ENCODE results near the gene FAM120AOS. TPM values are rescaled to one million over a fixed set of nuclear protein-coding genes. Genes with fewer than 3 reads are reported as not detected.

Gene FAM120AOS
- total and polyA plus RNA-seq, 2 of the 8 experiments (the other 6 are each of a cell fraction or from before 2014, with no cell fraction given) = 29.6 to 37.6 TPM

GRCh38 chr9:93461821-93462220 lies 8.4 kb upstream of the FAM120AOS start:
- 84% methylated on average over 2 of the region's 2 CpGs; no CpG with 5 or more reads in 1 of the 2 experiments for WGBS, 2 experiments (ENCODE audit: extremely low coverage in 1 of 2, insufficient coverage in 1 of 2, insufficient read length in 1 of 2, insufficient replicate concordance in 2 of 2, low coverage in 1 of 2, low lambda C conversion rate in 2 of 2, missing lambda C conversion rate in 1 of 2)

More at GRCh38 chr9:93461821-93462220, 8.4 kb upstream of the FAM120AOS start:
- Histone ChIP-seq H2AK5ac (ENCODE audit: low read depth, low read length) (no peak overlapping the region), H2BK120ac (replicated peaks; ENCODE audit: low read depth, low read length) (no peak overlapping the region), H2BK5ac (ENCODE audit: low read depth, low read length) (no peak overlapping the region), H3K79me2 (ENCODE audit: control insufficient read depth in 1 of 2, insufficient read depth in 2 of 2, low read length in 2 of 2) (peaks cover 21 to 100% of the 10 kb centered on the region in 2 experiments), H3K56ac (replicated peaks; ENCODE audit: insufficient read length, low read depth, low read length) (no peak overlapping the region), H3K79me1 (ENCODE audit: low read depth, low read length) (peaks cover 8% of the 10 kb centered on the region), H3K23ac (ENCODE audit: insufficient read length) (no peak overlapping the region), H3K4ac (replicated peaks; ENCODE audit: insufficient read length, low read depth, low read length) (no peak overlapping the region), H3K4me1 (replicated peaks in 1 of 4; ENCODE audit: control insufficient read depth in 3 of 4, insufficient read depth in 4 of 4, low read length in 3 of 4) (peaks cover 5 to 18% (median 13%) of the 10 kb centered on the region in 4 experiments; a peak in 6 of 7 replicates), H3K9me3 (ENCODE audit: insufficient read depth in 2 of 2, low read depth in 1 of 2, low read length in 1 of 2) (no peaks in the 10 kb centered on the region), H2AFZ (ENCODE audit: low read length) (no peak overlapping the region), H3K23me2 (ENCODE audit: low read depth, low read length) (no peaks in the 10 kb centered on the region), H3K14ac (ENCODE audit: insufficient read length) (no peak overlapping the region), H4K91ac (replicated peaks; ENCODE audit: insufficient read length, low read length) (no peak overlapping the region), H4K20me1 (replicated peaks in 1 of 2; ENCODE audit: control insufficient read depth in 1 of 2, insufficient read depth in 2 of 2, low read length in 2 of 2) (peaks cover 6 to 15% of the 10 kb centered on the region in 2 experiments), H2BK15ac (ENCODE audit: low read length) (no peak overlapping the region), H3K4me2 (ENCODE audit: insufficient read depth in 1 of 2, low read depth in 2 of 2, low read length in 2 of 2) (no peak overlapping the region), H3K27me3 (replicated peaks in 1 of 4; ENCODE audit: control insufficient read depth in 3 of 4, extremely low read depth in 1 of 4, insufficient read depth in 3 of 4, low read length in 3 of 4) (no peaks in the 10 kb centered on the region), H2BK12ac (ENCODE audit: low read depth, low read length) (no peak overlapping the region), H3K36me3 (ENCODE audit: control insufficient read depth in 2 of 4, insufficient read depth in 4 of 4, low read length in 3 of 4) (no peaks in the 10 kb centered on the region), H4K8ac (ENCODE audit: extremely low read depth, insufficient read depth, low read length) (no peak overlapping the region), H2BK20ac (ENCODE audit: low read length) (no peak overlapping the region), H3K9ac (replicated peaks in 1 of 4; ENCODE audit: extremely low read depth in 1 of 4, low read depth in 3 of 4, low read length in 3 of 4) (no peak overlapping the region), H3K18ac (ENCODE audit: extremely low read depth, low read length) (no peak overlapping the region), H3K4me3 (ENCODE audit: extremely low read depth in 1 of 4, insufficient read depth in 2 of 4, low read depth in 3 of 4, low read length in 4 of 4) (no peak overlapping the region), H4K5ac (ENCODE audit: insufficient read length, low read depth, low read length) (no peak overlapping the region), H3K27ac (ENCODE audit: low read depth, low read length) (no peak overlapping the region)
- FAIRE-seq = no peak
- ChIA-PET POLR2A (ENCODE audit: partially characterized antibody) (interaction anchor here (0.9 kb wide), 1 partner anchor 11 kb away, joined by 3 read pairs; the partner anchor contains the start of gene FAM120A), CTCF (ENCODE audit: partially characterized antibody) (no interaction called here)
- TF ChIP-seq KDM4A (IDR thresholded peaks at IDR 0.05; ENCODE audit: low read depth, low read length, severe bottlenecking) = no peak
- no peak for TF ChIP-seq POLR2A (IDR thresholded peaks at IDR 0.05; ENCODE audit: control extremely low read depth in 1 of 2, low read depth in 2 of 2, low read length in 2 of 2)
- TF ChIP-seq GTF2F1 (IDR thresholded peaks at IDR 0.05; ENCODE audit: borderline replicate concordance, low read depth, low read length) = no peak
- TF ChIP-seq RBBP5 (IDR thresholded peaks at IDR 0.05; ENCODE audit: borderline replicate concordance, low read depth, low read length) = no peak
- TF ChIP-seq, protein P1, sequence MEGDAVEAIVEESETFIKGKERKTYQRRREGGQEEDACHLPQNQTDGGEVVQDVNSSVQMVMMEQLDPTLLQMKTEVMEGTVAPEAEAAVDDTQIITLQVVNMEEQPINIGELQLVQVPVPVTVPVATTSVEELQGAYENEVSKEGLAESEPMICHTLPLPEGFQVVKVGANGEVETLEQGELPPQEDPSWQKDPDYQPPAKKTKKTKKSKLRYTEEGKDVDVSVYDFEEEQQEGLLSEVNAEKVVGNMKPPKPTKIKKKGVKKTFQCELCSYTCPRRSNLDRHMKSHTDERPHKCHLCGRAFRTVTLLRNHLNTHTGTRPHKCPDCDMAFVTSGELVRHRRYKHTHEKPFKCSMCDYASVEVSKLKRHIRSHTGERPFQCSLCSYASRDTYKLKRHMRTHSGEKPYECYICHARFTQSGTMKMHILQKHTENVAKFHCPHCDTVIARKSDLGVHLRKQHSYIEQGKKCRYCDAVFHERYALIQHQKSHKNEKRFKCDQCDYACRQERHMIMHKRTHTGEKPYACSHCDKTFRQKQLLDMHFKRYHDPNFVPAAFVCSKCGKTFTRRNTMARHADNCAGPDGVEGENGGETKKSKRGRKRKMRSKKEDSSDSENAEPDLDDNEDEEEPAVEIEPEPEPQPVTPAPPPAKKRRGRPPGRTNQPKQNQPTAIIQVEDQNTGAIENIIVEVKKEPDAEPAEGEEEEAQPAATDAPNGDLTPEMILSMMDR (IDR thresholded peaks at IDR 0.05; ENCODE audit: control extremely low read depth in 1 of 3, insufficient read depth in 1 of 3, low read depth in 1 of 3, low read length in 3 of 3) = no peak
- no peak for TF ChIP-seq CBX5 (IDR thresholded peaks at IDR 0.05; ENCODE audit: low read depth, low read length)
- DNase-seq (ENCODE audit: low read depth in 1 of 2, low spot score in 2 of 2) = no peak
